Ovary (tissue), 3 donors: ENCODE results near the gene ADGRG3.

ENCODE experiments used
- CTCF ChIP-seq, 3 donors: fragments of 450-650 bp in 2 of 3; fragments of 200-600 bp in 1 of 3; IDR thresholded peaks; one replicate each; pipeline versions ENCODE4 v1.5.1 to v1.8.0; 2016 to 2022; ENCODE audit warnings: antibody characterized with exemption in 3 of 3, mild to moderate bottlenecking in 1 of 3
- EP300 ChIP-seq: sonication (generic); formaldehyde crosslinking; IDR thresholded peaks from one replicate; pipeline ENCODE4 v1.6.1; 2017; ENCODE audit warnings: antibody characterized with exemption
- POLR2A ChIP-seq: fragments of 450-650 bp; IDR thresholded peaks from one replicate; pipeline ENCODE4 v1.6.1; 2017; ENCODE audit warnings: antibody characterized with exemption, mild to moderate bottlenecking, moderate library complexity
- donor health status: DM: no; HTN: no; CAD: no.

- TF ChIP-seq EP300 (no peak), CTCF (IDR thresholded peaks at IDR 0.05) (no peak), POLR2A (peak; percentile 36)
Measured at GRCh38 chr16:57734925-57735754, 67.0 kb downstream of the ADGRG3 start.
